ENCODE results near the gene PTAR1. TPM values are rescaled to one million over a fixed set of nuclear protein-coding genes. Genes with fewer than 3 reads are reported as not detected.

The PTAR1 gene
- total RNA-seq, 2 experiments from 2014 or later, result 48.3 to 51.3 TPM

- ATAC-seq (peak; percentile 96), DNase-seq (peak; percentile 80)
- Mint-ChIP-seq H3K4me3 (peak overlapping the region; percentile 73), H3K36me3 (ENCODE audit: low read depth) (no peaks in the 10 kb centered on the region), H3K9me3 (ENCODE audit: insufficient read depth) (no peaks in the 10 kb centered on the region), H3K27me3 (ENCODE audit: low read depth) (peaks cover 31% of the 10 kb centered on the region), H3K27ac (no peak overlapping the region), H3K4me1 (ENCODE audit: low read depth) (peaks cover 15% of the 10 kb centered on the region)
- ChIA-PET POLR2A (interaction anchor here (1.6 kb wide), 1 partner anchor 86 kb away, joined by 5 read pairs; no protein-coding TSS in a partner anchor), CTCF (interaction anchor here (0.7 to 2.5 kb wide), 15 partner anchors 13 to 252 kb away, joined by 3 to 11 read pairs (median 4); partner anchors contain the start of gene PTAR1)
These were observed 87.1 kb downstream of the PTAR1 start for GRCh38 chr9:69672596-69673310.

GRCh38 chr9:69671879-69672595 is 87.8 kb downstream of the PTAR1 start, which contains the start of gene APBA1:
APBA1 (minus strand) TSS chr9:69672371.
- ChIA-PET POLR2A (interaction anchor here (1.6 kb wide), 1 partner anchor 87 kb away, joined by 5 read pairs; no protein-coding TSS in a partner anchor), CTCF (interaction anchor here (0.7 to 2.5 kb wide), 10 partner anchors 12 to 252 kb away, joined by 3 to 10 read pairs (median 4); no protein-coding TSS in a partner anchor)
- Mint-ChIP-seq H3K36me3 (ENCODE audit: low read depth) (no peaks in the 10 kb centered on the region), H3K4me1 (ENCODE audit: low read depth) (peaks cover 15% of the 10 kb centered on the region), H3K4me3 (peak within 1 kb of the TSS; percentile 73), H3K9me3 (ENCODE audit: insufficient read depth) (no peaks in the 10 kb centered on the region), H3K27ac (no peak within 1 kb of the TSS), H3K27me3 (ENCODE audit: low read depth) (peaks cover 31% of the 10 kb centered on the region)
- peak; percentile 22 for DNase-seq
- ATAC-seq, result peak; percentile 55

GRCh38 chr9:69671311-69671878 is 88.4 kb downstream of the PTAR1 start:
- H3K9me3 Mint-ChIP-seq (ENCODE audit: insufficient read depth), result no peaks in the 10 kb centered on the region
- no peak for DNase-seq
- H3K36me3 Mint-ChIP-seq (ENCODE audit: low read depth), result no peaks in the 10 kb centered on the region
- ChIA-PET CTCF (interaction anchor here (1.0 to 2.5 kb wide), 4 partner anchors 164 to 247 kb away, joined by 4 to 10 read pairs (median 8); no protein-coding TSS in a partner anchor), POLR2A (no interaction called here)
- H3K4me3 Mint-ChIP-seq, result peak overlapping the region; percentile 49
- peaks cover 29% of the 10 kb centered on the region for H3K27me3 Mint-ChIP-seq (ENCODE audit: low read depth)
- H3K4me1 Mint-ChIP-seq (ENCODE audit: low read depth), result peaks cover 15% of the 10 kb centered on the region
- no peak for ATAC-seq
- H3K27ac Mint-ChIP-seq, result no peak overlapping the region

GRCh38 chr9:69667306-69667705 is 92.5 kb downstream of the PTAR1 start:
- H3K9me3 Mint-ChIP-seq (ENCODE audit: insufficient read depth), result no peaks in the 10 kb centered on the region
- H3K27ac Mint-ChIP-seq, result no peak overlapping the region
- H3K4me1 Mint-ChIP-seq (ENCODE audit: low read depth), result peaks cover 2% of the 10 kb centered on the region
- ChIA-PET POLR2A (no interaction called here), CTCF (no interaction called here)
- peaks cover 25% of the 10 kb centered on the region for H3K27me3 Mint-ChIP-seq (ENCODE audit: low read depth)
- DNase-seq (no peak), ATAC-seq (no peak)
- no peaks in the 10 kb centered on the region for H3K36me3 Mint-ChIP-seq (ENCODE audit: low read depth)
- no peak overlapping the region for H3K4me3 Mint-ChIP-seq

GRCh38 chr9:69660304-69660703 is 99.5 kb downstream of the PTAR1 start:
- ChIA-PET POLR2A (no interaction called here), CTCF (interaction anchor here (0.7 to 1.1 kb wide), 2 partner anchors 12 to 13 kb away, joined by 3 read pairs; partner anchors contain the start of gene APBA1)
- Mint-ChIP-seq H3K9me3 (ENCODE audit: insufficient read depth) (no peaks in the 10 kb centered on the region), H3K4me1 (ENCODE audit: low read depth) (no peaks in the 10 kb centered on the region), H3K36me3 (ENCODE audit: low read depth) (no peaks in the 10 kb centered on the region), H3K27me3 (ENCODE audit: low read depth) (peaks cover 13% of the 10 kb centered on the region), H3K27ac (no peak overlapping the region), H3K4me3 (no peak overlapping the region)
- ATAC-seq (no peak), DNase-seq (no peak)

Other genes with a start within 250 kb of the PTAR1 start
- under 1 TPM; 0.13 TPM for gene APBA1, start 87.6 kb downstream of the PTAR1 start, total RNA-seq
- gene CFAP95, start 60.8 kb upstream of the PTAR1 start, total RNA-seq, result under 1 TPM; 0.42 to 0.47 TPM

Measured in activated CD8-positive, alpha-beta T cell treated with anti-CD3 and anti-CD28 coated beads, Interleukin-2, amount 10 ng/mL, durations not matched to agents 7 days and 5 days (primary cell).